H1 (cell line): ENCODE results near the gene CHST11. TPM values are rescaled to one million over a fixed set of nuclear protein-coding genes. Genes with fewer than 3 reads are reported as not detected.

Source experiments
- ATF2 ChIP-seq: IDR thresholded peaks from 2 replicates; pipeline ENCODE4 v1.6.1; 2012; ENCODE audit warnings: low read length, inconsistent platforms
- ATF3 ChIP-seq: IDR thresholded peaks from 2 replicates; pipeline ENCODE4 v1.6.1; 2011; ENCODE audit warnings: low read depth, mild to moderate bottlenecking, low read length; ENCODE audit not compliant: insufficient read depth
- BCL11A ChIP-seq, 2 experiments: IDR thresholded peaks; one replicate each; pipeline ENCODE4 v1.6.1; 2011; ENCODE audit warnings: low read depth in 2 of 2, low read length in 2 of 2, mild to moderate bottlenecking in 2 of 2
- CHD7 ChIP-seq: fragments of 300-600 bp; sonication (generic); IDR thresholded peaks from 2 replicates; pipeline ENCODE4 v1.7.1; 2012; ENCODE audit warnings: low read length, moderate library complexity, mild to moderate bottlenecking, inconsistent platforms; ENCODE audit not compliant: insufficient replicate concordance
- GTF2F1 ChIP-seq: IDR thresholded peaks from 2 replicates; pipeline ENCODE4 v1.6.1; 2012; ENCODE audit warnings: low read depth, low read length, improper control_type of control experiment, borderline replicate concordance
- KDM1A ChIP-seq: fragments of 200-600, 300-600 bp; sonication (generic); IDR thresholded peaks from 2 replicates; pipeline ENCODE4 v1.7.1; 2016; ENCODE audit warnings: mild to moderate bottlenecking, low read length, borderline replicate concordance
- SP4 ChIP-seq: IDR thresholded peaks from 2 replicates; pipeline ENCODE4 v1.6.1; 2012; ENCODE audit warnings: low read length, inconsistent platforms
- polyA plus RNA-seq, 7 experiments: library from polyadenylated mRNA; depleted of rRNA in 3 of 7; stranded (reverse) in 5 of 7; unstranded in 2 of 7; fragments of >200 nt in 5 of 7; fragments of 200-250 nt in 2 of 7; gene quantifications; 1 replicate in 5 of 7; 2 replicates in 1 of 7; 4 replicates in 1 of 7; pipeline versions ENCODE4 v1.2.1 to v1.2.3, GENCODE V29; 2011 to 2013; ENCODE audit warnings: missing spikeins in 2 of 7, mixed read lengths in 2 of 7
- total RNA-seq: library from RNA; stranded (reverse); fragmentation: NEBNext Ultra II Directional; extraction: Animal tissue kit (Norgen Biotek cat#: 25700); gene quantifications from 2 replicates; pipeline ENCODE4 v1.2.1, GENCODE V29; 2021

The CHST11 gene
- total and polyA plus RNA-seq, 2 of the 8 experiments (the other 6 are each of a cell fraction or from before 2014, with no cell fraction given), result 14.4 to 20.8 TPM

- TF ChIP-seq BCL11A (IDR thresholded peaks at IDR 0.05; ENCODE audit: low read depth in 2 of 2, low read length in 2 of 2), result no peak
- no peak for TF ChIP-seq CHD7
- no peak for TF ChIP-seq SP4
- no peak for TF ChIP-seq GTF2F1
- TF ChIP-seq KDM1A, result no peak
- TF ChIP-seq ATF2, result no peak
- no peak for TF ChIP-seq ATF3
Measured at GRCh38 chr12:104640956-104641355, 184.2 kb downstream of the CHST11 start (continued).
